NT2/D1 (cell line): ENCODE data around the gene EPS15.

ENCODE experiments used
- SUZ12 ChIP-seq: IDR thresholded peaks from 2 replicates; pipeline ENCODE4 v1.6.1; 2011; ENCODE audit not compliant: insufficient read length, insufficient read depth; ENCODE audit errors: extremely low read depth
- YY1 ChIP-seq: IDR thresholded peaks from 2 replicates; pipeline ENCODE4 v1.6.1; 2011; ENCODE audit not compliant: insufficient read length, insufficient read depth
- ZNF274 ChIP-seq: IDR thresholded peaks from 2 replicates; pipeline ENCODE4 v1.6.1; 2011; ENCODE audit warnings: mild to moderate bottlenecking, low read depth, low read length

GRCh38 chr1:51473331-51474115 lies 45.5 kb downstream of the EPS15 start:
- no peak for TF ChIP-seq ZNF274
- no peak for TF ChIP-seq SUZ12
- TF ChIP-seq YY1: no peak
